Renal cortex interstitium (tissue), 11 donors: Measurements from ENCODE around the gene IRS1. TPM values are rescaled to one million over a fixed set of nuclear protein-coding genes. Genes with fewer than 3 reads are reported as not detected.
"Not testable (repeated sequence)": the region's sequence is repeated elsewhere in the genome, so short reads cannot be mapped to it uniquely, and the experiment has no call there.

ENCODE experiments used
- DNase-seq, 11 donors: peaks; one replicate each; pipeline ENCODE4 v3.0.0-alpha.2; 2013; ENCODE audit warnings: low read depth in 9 of 11, low spot score in 4 of 11; ENCODE audit errors: extremely low read depth in 1 of 11
- polyA plus RNA-seq, 3 donors: library from polyadenylated mRNA; unstranded; fragments of 120-200 nt; gene quantifications; one replicate each; pipeline ENCODE4 v1.2.1, GENCODE V29; 2013; ENCODE audit not compliant: insufficient read length in 3 of 3

Gene IRS1
- polyA plus RNA-seq, 3 donors, result 12.4 to 15.7 (median 14.2) TPM

DNA sequence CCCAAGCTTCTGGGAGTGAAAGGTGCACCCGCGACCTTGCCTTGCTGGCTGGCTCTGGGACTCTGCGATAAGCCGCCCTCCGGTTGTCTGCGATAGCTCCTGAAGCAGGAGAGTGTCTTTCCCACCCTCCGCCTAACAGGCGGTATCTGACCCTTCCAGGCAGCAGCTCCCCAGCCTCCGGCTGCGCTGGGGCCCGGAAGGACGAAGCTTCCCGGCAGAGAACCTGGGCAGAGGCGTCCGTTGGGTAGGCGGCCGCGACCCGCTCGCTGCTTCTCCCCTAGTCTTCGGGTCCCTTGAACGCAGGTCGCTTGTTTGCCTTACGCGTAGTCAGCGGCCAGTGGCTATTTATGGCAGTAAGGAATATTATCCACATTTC, 35.8 kb upstream of the IRS1 start:
- peak in 2 of 11 donors; percentile 19 to 67 for DNase-seq

- not testable (repeated sequence) for DNase-seq
These were observed 35.3 kb upstream of the IRS1 start for GRCh38 chr2:226834880-226835279.

DNA sequence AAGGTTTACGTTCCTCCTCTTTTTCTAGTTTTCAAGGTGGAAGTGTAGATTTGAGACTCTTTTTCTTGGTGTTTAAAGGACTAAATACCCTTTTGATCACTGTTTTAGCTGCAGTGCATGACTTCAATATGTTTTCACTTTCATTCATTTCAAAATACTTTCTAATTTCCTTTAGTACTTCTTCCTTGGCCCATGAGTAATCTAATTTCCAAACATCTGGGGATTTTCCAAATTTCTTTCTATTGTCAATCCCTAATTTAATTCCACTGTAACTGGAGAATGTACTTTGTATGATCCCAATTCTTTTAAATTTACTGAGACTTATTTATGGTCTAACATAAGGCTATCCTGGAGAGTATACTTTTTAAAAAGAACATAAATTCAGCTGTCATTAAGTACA, 32.4 kb upstream of the IRS1 start:
- DNase-seq, result no peak

DNA sequence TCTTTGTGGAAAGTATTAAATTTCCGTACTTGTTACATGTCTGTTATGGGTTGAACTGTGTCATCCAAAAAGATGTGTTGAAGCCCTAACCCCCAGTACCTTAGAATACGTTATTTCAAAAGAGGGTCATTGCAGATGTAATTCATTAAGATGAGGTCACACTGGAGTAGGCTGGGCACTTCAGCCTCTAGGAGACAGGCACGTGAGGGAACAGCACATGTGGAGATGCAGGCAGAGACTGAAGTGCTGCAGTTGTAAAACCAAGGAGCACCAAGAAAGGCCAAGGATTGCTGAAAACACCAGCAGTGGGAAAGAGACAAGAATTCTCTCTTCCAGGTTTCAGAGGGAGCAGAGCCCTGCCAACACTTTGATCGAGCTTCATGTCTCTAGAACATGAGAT, 31.6 kb upstream of the IRS1 start:
- no peak for DNase-seq

- DNase-seq, result no peak
These were observed 30.4 kb upstream of the IRS1 start for GRCh38 chr2:226829721-226830631.

DNA sequence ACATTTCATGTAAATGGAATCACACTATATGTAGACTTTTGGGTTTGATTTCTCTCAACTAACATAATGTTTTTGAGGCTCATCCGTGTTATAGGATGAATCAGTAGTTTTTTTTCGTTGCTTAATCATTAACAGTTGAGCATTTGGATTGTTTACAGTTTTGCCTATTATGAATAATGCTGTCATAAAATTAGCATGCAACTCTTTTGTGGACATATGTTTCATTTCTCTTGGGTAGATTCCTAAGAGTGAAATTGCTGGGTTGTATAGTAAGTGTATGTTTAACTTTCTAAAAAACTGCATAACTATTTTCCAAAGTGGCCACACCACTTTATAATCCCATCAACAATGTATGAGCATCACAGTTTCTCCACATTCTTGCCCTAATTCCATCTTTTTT, 28.6 kb upstream of the IRS1 start:
- DNase-seq, result no peak

- DNase-seq, result no peak
These were observed 25.4 kb upstream of the IRS1 start for GRCh38 chr2:226825056-226825455.

DNA sequence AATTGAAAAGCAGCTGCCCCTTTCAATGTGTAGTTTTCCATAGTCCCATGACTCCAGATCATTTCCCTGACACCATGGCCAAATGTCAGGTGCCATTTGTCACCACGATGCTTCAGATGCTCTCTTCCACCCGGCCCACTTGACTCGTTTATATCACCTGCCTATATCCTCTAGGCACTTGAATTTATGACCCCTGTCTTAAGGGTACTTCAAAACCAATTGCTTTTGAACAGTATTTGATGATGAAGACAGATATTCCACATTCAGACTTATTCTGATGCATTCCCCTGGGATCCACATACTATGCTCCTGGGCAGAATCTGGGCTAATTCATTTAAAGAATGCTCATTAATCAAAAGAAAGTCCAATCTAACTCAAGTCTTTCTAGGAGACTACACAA, 19.3 kb upstream of the IRS1 start:
- no peak for DNase-seq

DNA sequence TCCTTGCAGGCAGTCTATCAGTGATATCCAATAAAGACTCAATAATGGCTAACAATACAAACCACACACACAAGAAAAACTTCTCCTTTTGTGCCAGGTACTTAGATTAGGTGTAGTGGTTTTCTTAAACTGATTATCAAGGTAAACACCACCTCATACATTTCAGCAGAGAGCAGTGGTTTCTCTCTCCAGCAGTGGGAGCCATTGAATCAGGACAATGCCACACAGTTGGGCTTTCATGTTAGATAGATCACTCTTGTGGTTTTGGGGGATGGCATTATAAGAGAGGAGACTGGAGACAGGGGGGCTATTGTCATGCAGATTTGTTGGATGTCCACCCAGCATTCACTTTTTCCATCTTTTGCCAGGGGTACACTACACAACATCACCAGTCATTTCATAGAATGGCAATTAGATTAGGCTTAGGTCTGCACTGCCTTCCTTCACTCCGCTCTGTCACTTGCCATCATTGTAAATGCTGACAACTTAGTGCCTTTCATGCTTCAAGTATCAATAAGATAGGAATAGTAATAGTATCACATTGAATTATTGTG, 13.6 kb upstream of the IRS1 start:
- no peak for DNase-seq

GRCh38 chr2:226803410-226803809, 3.8 kb upstream of the IRS1 start:
- DNase-seq, result no peak

DNA sequence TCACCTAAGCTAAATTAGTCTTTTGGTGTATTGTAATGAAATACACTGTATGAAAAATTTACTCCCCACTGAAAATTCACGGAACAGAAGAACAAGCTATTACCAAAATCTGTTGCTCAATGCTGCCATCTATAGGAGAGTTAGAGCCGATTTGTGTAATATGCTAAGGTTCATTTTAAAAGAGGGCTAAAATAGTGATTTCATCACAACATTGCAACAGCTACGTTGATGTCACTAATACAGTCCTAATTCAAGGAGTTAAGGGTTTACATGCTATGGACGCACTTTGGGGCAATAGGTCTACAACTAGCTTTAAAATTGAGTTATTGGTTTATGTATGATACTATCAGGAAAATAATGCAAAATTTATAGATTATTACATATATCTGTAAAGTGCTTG, 3.0 kb upstream of the IRS1 start:
- DNase-seq, result peak in 3 of 11 donors; percentile 65 to 80 (median 66)

- peak in 9 of 11 donors; percentile 70 to 89 (median 80) for DNase-seq
These were observed 1.5 kb upstream of the IRS1 start for GRCh38 chr2:226800941-226801784.

GRCh38 chr2:226799976-226800940, 638 bp upstream of the IRS1 start:
- no peak for DNase-seq

GRCh38 chr2:226798422-226799210, 1.0 kb downstream of the IRS1 start:
- peak in 1 of 11 donors; percentile 54 for DNase-seq

- no peak for DNase-seq
These were observed 1.6 kb downstream of the IRS1 start for GRCh38 chr2:226797989-226798421.

DNA sequence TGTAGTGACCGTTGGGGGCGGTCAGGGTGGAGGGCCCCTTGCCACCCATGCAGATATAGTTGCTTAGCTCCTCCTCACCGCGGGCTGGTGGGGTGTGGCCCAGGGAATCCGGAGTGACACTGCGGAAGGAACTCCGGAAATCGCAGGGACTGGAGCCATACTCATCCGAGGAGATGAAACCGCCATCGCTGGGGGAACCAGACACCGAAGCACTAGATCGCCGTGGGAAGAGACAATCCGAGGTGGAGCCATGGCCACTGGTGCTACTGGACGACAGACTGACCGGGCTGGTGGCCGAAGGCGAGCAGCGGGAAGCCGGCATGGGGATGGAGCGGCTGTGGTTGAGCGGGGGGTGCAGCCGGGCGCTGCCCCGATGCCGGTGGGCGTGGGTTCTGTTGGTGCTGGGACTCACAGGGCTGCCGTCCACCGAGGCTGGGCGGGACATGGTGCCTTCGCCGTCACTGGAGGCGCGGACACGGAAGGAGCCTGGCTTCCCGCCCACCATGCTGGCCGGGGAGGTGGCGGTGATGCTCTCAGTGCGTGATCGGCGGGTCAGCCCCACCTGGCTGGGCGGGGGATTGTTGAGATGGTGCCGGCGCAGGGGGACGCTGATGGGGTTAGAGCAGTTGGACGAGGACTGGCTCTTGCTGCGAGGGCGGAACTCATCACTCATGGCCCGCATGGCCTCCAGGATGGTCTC, 2.2 kb downstream of the IRS1 start:
- no peak for DNase-seq

DNA sequence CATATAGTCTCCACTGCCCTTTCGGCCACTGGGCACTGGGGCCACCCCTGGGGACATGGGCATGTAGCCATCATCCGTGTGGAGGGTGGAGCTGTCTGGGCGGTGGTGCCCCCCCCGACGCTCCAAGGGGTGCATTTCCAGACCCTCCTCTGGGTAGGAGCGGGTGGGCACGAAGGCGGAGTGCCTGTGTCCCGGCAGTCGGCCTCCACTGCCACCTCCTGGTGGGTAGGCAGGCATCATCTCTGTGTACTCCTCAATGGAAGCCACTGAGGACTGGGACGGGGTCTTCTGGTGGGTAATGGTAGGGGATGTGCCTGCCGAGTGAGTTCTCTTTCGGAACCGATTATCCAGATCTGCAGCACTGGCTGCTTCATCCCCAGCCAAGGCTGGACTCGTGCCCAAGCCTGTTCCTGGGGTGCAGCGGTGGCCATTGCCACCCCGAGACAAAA, 2.8 kb downstream of the IRS1 start:
- DNase-seq, result no peak
